GM18519 (cell line): Measurements from ENCODE around the gene GOT1.

Source experiments
- ATAC-seq: cut with Tn5 transposase; IDR thresholded peaks from one replicate; pipeline ENCODE4 v1.9.1; 2021; ENCODE audit warnings: mild to moderate bottlenecking, moderate library complexity; ENCODE audit not compliant: unreplicated experiment, low FRiP score

Gene GOT1

DNA sequence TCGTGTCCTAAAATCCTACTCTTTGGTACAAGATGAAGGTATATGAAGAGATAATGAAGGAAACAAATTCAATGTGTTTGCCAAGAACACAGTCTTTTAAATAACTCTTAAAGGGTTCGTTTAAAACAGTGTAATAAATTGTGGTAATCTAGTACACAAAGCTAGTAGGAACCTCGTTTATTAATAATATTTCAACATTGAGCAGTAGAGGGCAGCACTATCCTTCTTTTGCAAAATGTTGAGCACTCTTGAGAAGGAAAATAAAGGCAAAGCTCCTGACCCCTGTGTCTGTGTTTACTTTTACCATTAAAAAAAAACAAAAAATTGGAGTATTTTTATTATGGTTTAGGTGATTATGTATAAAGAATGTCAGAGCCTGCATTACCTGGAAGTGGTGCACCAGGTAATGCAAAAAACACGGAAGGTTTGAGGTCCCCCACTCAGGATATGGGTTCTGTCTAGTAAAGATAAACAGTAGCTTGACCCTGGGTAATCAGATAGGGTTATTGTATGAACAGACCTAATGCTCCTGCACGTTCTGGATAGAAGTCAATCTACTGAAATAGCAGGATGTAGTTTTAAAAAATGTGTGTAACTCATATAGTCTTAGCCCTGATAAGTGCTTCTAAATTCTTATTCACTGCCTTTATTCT is 5.7 kb upstream of the GOT1 start:
- no peak for ATAC-seq

GRCh38 chr10:99433378-99434020 is 3.1 kb upstream of the GOT1 start:
- no peak for ATAC-seq

GRCh38 chr10:99432881-99433280 is 2.5 kb upstream of the GOT1 start:
- no peak for ATAC-seq

DNA sequence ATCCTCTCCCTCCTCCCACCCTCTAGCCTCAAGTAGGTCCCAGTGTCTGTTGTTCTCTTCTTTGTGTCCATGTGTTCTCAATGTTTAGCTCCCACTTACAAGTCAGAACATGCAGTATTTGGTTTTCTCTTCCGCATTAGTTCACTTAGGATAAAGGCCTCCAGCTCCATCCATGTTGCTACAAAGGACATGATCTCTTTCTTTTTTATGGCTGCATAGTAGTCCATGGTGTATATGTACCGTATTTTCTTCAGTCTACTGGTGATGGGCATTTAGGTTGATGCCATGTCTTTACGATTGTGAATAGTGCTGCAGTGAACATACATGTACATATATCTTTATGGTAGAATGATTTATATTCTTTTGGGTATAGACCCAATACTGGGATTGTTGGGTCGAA is 1.6 kb upstream of the GOT1 start:
- no peak for ATAC-seq

GRCh38 chr10:99431190-99431760 is 851 bp upstream of the GOT1 start:
- no peak for ATAC-seq

DNA sequence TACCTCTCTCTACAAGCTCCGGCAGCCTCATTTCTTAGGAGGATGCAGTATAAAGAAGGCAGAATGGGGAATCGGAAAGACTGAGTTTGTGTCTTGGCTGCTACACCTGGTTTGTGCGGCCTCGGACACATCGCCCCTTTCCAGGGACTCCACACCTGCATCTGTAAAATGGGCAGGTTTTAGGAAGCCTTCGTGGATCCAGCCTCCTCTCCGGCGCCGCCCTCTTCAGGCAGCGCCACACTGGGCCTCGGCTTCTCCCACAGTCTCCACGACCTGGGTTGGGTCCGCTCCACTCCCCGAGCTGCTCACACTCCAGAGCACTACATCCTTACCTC is 341 bp downstream of the GOT1 start:
- peak; percentile 5 for ATAC-seq

DNA sequence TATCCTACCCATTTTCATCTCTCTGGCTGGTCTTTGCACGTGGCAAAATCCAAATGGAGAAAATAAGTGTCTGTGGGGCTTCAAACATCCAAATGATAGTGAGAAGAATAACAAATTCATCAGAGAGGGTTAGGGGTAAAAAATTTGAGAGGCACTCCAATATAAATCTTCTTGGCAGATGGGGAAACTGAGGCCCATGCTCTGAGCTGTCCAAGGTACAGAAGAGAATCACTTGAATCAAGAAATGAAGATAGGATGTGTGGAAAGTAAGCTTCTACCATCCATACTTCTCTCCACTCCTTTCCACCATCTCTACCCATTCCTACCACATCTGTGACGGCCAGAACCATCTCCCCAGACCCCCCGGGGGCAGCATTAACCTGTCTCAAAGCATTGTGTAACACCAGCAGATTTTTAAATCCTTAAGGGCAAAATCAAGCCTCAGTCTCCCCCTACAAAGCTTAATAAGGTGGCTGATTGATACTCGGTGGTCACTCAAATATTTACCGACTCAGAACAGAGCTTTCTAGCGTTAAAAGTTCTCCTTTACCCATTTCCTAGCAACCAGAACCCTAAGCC is 818 bp downstream of the GOT1 start:
- no peak for ATAC-seq

DNA sequence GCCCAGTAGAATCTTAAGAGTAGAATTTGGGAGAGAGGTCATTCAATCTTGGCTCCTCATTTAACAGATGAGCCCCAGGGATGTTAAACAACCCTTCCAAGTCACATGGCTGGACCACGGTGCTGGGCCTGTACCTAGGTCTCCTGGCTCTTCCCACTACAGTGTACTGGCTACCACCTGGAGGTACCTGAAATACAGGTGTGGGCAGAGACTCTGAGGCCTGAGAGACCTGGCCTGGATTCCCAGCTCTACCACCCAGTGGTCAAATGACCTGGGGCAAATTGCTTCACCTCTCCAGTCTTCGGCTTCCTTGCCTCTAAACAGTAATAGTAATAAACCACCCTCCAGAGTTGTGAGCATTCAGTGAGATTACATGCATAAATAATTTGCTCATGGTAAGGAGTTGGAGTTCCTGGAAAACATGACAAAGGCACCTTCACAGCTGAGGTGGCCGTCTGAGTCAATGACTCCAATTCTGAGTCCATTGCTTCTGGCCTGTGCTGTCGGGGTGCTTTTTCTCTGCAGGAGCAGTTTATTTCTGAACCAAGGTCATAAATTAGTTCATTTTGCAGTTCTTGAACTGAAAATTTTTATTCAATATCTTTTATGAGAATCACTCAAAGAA is 2.7 kb downstream of the GOT1 start:
- no peak for ATAC-seq

DNA sequence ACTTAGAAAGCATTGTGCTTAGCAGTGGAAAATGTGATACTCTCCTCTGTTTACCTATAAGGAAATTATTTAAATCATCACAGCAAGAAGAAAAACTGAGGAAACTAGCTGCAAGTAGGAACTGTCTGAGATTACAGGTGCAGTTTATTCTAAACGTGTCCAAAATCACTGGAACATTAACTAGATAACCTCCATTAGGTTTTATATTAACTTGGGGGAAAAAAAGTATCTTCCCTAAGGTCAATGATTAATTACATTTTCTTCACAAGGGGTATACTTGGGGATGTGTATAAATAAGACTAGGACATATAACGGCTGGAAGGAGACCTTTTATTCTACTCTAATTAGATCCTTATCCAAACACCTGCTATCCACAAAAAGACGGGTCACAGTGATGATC is 3.7 kb downstream of the GOT1 start:
- ATAC-seq: no peak

DNA sequence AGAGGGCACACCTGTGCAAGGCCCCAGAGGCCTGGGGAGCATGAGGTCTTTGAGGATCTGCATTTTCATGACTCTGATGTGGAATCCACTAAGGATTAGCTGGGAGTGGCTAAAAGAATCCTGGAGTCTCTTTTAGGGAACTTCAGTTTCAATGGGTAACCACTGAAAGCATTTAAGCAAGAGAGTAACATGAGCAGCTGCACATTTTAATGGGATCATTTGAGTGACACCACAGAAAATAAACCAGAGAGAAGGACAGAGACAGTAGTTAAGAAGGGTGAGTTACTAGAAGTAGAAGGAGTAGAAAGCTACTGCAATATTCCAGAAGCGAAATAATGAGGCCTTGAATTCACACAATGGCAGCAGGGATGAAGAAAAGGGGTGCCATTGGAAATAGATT is 5.2 kb downstream of the GOT1 start:
- ATAC-seq: no peak

GRCh38 chr10:99424656-99425055 is 5.8 kb downstream of the GOT1 start:
- ATAC-seq: no peak

GRCh38 chr10:99422529-99423096 is 7.8 kb downstream of the GOT1 start:
- ATAC-seq: no peak

- no peak for ATAC-seq
These were observed 9.1 kb downstream of the GOT1 start for GRCh38 chr10:99421233-99421739.

GRCh38 chr10:99419688-99420087 is 10.7 kb downstream of the GOT1 start:
- no peak for ATAC-seq

DNA sequence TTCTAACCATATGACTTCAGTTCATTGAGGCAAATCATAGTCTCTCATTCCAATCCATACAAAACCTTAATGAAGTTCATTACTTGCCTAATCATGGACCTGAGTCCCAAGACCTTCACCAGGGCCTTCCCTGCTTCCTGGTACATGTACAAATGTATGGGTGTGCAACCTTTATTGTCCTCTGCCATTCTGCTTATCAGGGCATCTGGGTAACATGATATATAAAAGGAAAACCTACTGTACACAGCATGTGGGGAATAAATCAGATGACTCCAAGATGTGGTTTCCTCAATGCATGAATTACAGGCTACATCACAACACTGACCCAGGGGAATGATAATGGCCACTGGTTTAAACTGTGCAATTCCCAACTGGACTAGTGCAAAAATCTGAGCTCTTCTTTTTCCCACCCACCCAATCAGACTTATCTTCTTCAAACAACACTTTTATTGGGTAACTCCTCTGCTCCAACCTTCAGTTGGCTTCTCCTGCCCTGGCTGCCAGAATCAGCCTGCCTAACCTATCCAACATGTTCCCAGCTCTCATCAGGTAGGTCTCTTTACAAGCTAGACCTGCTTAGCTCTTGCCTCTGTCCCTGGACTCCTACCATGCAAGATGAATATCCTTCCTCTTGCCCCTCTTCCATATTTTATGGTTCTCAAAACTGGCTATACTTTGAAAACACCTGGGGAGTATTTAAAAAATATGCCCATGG is 11.4 kb downstream of the GOT1 start:
- ATAC-seq: no peak

DNA sequence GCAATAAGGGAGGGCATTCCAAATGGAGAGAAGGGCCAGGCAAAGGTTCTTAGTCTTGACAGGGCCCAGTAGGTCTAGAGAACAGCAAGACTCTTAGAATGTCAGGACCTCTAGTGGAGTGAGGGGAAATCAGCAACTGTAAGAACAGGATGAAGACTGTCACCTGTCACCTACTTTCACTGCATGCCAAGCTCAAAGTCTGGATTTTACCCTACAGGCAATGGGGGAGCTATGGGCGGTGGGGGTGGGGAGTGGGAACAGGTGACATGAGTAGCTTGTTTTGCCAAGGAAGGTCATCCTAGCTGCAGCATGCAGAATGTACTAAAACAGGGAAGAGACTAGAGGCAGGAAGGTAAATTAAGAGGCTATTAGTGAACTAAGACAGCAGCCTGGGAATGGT is 18.3 kb downstream of the GOT1 start:
- no peak for ATAC-seq

DNA sequence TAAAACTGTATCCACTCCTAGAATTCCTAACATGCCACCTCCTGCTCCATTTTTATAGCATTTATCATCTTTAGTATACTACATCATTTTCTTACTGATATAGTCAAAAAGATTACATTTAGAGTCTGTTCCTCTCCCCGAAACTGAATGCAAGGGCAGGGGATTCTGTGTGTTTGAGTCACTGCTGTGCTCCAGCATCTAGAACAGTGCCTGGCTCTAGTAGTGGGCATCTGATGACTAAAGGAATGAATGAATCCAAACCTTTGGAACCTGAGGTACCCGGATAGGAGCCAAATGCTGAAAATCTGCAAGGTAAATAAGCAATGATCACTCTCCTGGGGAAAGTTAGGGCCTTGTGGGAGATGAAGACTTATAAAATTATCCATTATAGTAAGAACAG is 18.9 kb downstream of the GOT1 start:
- ATAC-seq: no peak

GRCh38 chr10:99410876-99411275 is 19.5 kb downstream of the GOT1 start:
- no peak for ATAC-seq

GRCh38 chr10:99410146-99410545 is 20.3 kb downstream of the GOT1 start:
- no peak for ATAC-seq

DNA sequence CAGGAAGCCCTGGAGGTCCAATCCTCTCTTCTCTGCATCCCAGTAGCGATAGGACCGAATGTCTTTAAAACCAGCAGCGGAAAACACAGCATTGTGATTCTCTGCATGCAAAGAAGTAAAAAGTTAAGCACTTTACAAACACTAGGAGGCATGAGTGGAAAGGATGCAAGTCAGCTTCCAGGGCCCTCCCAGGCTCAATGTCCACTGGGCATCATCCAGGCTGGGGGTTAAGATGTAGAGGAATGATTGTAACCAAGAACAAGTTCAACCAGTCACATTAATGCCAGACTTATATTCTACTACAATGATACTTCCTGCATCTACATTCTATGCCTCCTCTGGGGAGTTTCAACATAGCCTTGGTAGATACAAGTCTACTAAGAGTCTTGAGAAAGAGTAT is 24.3 kb downstream of the GOT1 start:
- ATAC-seq: no peak
